NCI-H2081 treated with DMSO at 0.1 percent for 48 hours (cell line): ENCODE measurements around the gene WDR59.
"Not testable (repeated sequence)": the region's sequence is repeated elsewhere in the genome, so short reads cannot be mapped to it uniquely, and the experiment has no call there.

ENCODE experiments used
- DNase-seq: peaks from one replicate; lab custom pipeline; 2025; lab: John Stamatoyannopoulos, UW

Gene WDR59

GRCh38 chr16:74975591-74975990 lies 9.3 kb downstream of the WDR59 start:
- no peak for DNase-seq

- no peak for DNase-seq
Measured at GRCh38 chr16:74973304-74973703, 11.6 kb downstream of the WDR59 start.

- DNase-seq = no peak
Measured at GRCh38 chr16:74954763-74955162, 30.2 kb downstream of the WDR59 start.

- DNase-seq = no peak
Measured at GRCh38 chr16:74951681-74952080, 33.2 kb downstream of the WDR59 start.

- no peak for DNase-seq
Measured at GRCh38 chr16:74951206-74951605, 33.7 kb downstream of the WDR59 start.

- no peak for DNase-seq
Measured at GRCh38 chr16:74950511-74950910, 34.4 kb downstream of the WDR59 start.

GRCh38 chr16:74949309-74949708 lies 35.6 kb downstream of the WDR59 start:
- DNase-seq = no peak

- DNase-seq = no peak
Measured at GRCh38 chr16:74944466-74944865, 40.5 kb downstream of the WDR59 start.

GRCh38 chr16:74942977-74943918 lies 41.7 kb downstream of the WDR59 start:
- DNase-seq = no peak

- DNase-seq = no peak
Measured at GRCh38 chr16:74942566-74942965, 42.4 kb downstream of the WDR59 start.

GRCh38 chr16:74939688-74940087 lies 45.2 kb downstream of the WDR59 start:
- no peak for DNase-seq

- no peak for DNase-seq
Measured at GRCh38 chr16:74936902-74937560, 47.9 kb downstream of the WDR59 start.

- DNase-seq = no peak
Measured at GRCh38 chr16:74931445-74931844, 53.5 kb downstream of the WDR59 start.

GRCh38 chr16:74929636-74930035 lies 55.3 kb downstream of the WDR59 start:
- DNase-seq = no peak

GRCh38 chr16:74926805-74927204 lies 58.1 kb downstream of the WDR59 start:
- DNase-seq = no peak

- no peak for DNase-seq
Measured at GRCh38 chr16:74923766-74924460, 61.0 kb downstream of the WDR59 start.

GRCh38 chr16:74922150-74923138 lies 62.5 kb downstream of the WDR59 start:
- no peak for DNase-seq

GRCh38 chr16:74921051-74921450 lies 63.9 kb downstream of the WDR59 start:
- DNase-seq = no peak

GRCh38 chr16:74909665-74910064 lies 75.3 kb downstream of the WDR59 start:
- DNase-seq = no peak

- DNase-seq = not testable (repeated sequence)
Measured at GRCh38 chr16:74908759-74909158, 76.2 kb downstream of the WDR59 start.

GRCh38 chr16:74903901-74904678 lies 80.8 kb downstream of the WDR59 start:
- DNase-seq = no peak
